ENCODE measurements around the gene FAM78A. TPM values are rescaled to one million over a fixed set of nuclear protein-coding genes. Genes with fewer than 3 reads are reported as not detected.

The FAM78A gene
- total RNA-seq, 4 donors from 2014 or later, result 1.00 to 3.4 (median 2.2) TPM

GRCh38 chr9:131312246-131312645 is 35.9 kb upstream of the FAM78A start:
- TF ChIP-seq CTCF (IDR thresholded peaks at IDR 0.05) (no peak), EP300 (IDR thresholded peaks at IDR 0.05; ENCODE audit: low read depth) (no peak), POLR2A (IDR thresholded peaks at IDR 0.05) (no peak), POLR2AphosphoS5 (IDR thresholded peaks at IDR 0.05) (no peak)
- intact Hi-C loops (cut with DNase I; ENCODE audit: low total_unique reads), result no loop called here
- Histone ChIP-seq H3K36me3 (no peaks in the 10 kb centered on the region), H3K4me1 (peaks cover 0 to 7% (median 3%) of the 10 kb centered on the region in 4 donors), H3K27me3 (no peaks in the 10 kb centered on the region), H3K9me3 (no peaks in the 10 kb centered on the region), H3K27ac (no peak overlapping the region), H3K4me3 (no peak overlapping the region)
- whole genome bisulfite sequencing, 2 donors (ENCODE audit: low coverage in 1 of 2), result 73 to 76% methylated on average over 6 to 9 of the region's 9 CpGs
- no peak for DNase-seq
- in situ Hi-C loops (cut with MboI; ENCODE audit: low pct_ligation_motif_present in 1 of 4, low pct_unique_long_range_greater_than_20kb in 1 of 4, low sequenced_read_pairs in 3 of 4), result no loop called here

GRCh38 chr9:131310833-131311554 is 34.7 kb upstream of the FAM78A start:
- TF ChIP-seq POLR2A (IDR thresholded peaks at IDR 0.05), result no peak
- no peak for TF ChIP-seq POLR2AphosphoS5 (IDR thresholded peaks at IDR 0.05)
- no peak for TF ChIP-seq EP300 (IDR thresholded peaks at IDR 0.05; ENCODE audit: low read depth)
- TF ChIP-seq CTCF (IDR thresholded peaks at IDR 0.05), result no peak
- Histone ChIP-seq H3K4me1 (peaks cover 0 to 7% (median 3%) of the 10 kb centered on the region in 4 donors), H3K27ac (no peak overlapping the region), H3K36me3 (no peaks in the 10 kb centered on the region), H3K9me3 (no peaks in the 10 kb centered on the region), H3K27me3 (no peaks in the 10 kb centered on the region), H3K4me3 (no peak overlapping the region)
- in situ Hi-C loops (cut with MboI; ENCODE audit: low pct_ligation_motif_present in 1 of 4, low pct_unique_long_range_greater_than_20kb in 1 of 4, low sequenced_read_pairs in 3 of 4), result no loop called here
- 34% methylated on average over 20 of the region's 20 CpGs; no CpG with 5 or more reads in 1 of the 2 donors for WGBS, 2 donors (ENCODE audit: low coverage in 1 of 2)
- intact Hi-C loops (cut with DNase I; ENCODE audit: low total_unique reads), result no loop called here
- DNase-seq, result peak; percentile 29

GRCh38 chr9:131309530-131310276 is 33.4 kb upstream of the FAM78A start:
- Histone ChIP-seq H3K27me3 (no peaks in the 10 kb centered on the region), H3K4me1 (peaks cover 0 to 7% (median 3%) of the 10 kb centered on the region in 4 donors), H3K4me3 (no peak overlapping the region), H3K36me3 (no peaks in the 10 kb centered on the region), H3K9me3 (no peaks in the 10 kb centered on the region), H3K27ac (no peak overlapping the region)
- WGBS, 2 donors (ENCODE audit: low coverage in 1 of 2), result 87% methylated on average over 18 of the region's 18 CpGs; no CpG with 5 or more reads in 1 of the 2 donors
- no peak for DNase-seq
- in situ Hi-C loops (cut with MboI; ENCODE audit: low pct_ligation_motif_present in 1 of 4, low pct_unique_long_range_greater_than_20kb in 1 of 4, low sequenced_read_pairs in 3 of 4) (no loop called here), intact Hi-C loops (cut with DNase I; ENCODE audit: low total_unique reads) (no loop called here)
- TF ChIP-seq EP300 (IDR thresholded peaks at IDR 0.05; ENCODE audit: low read depth) (no peak), POLR2A (IDR thresholded peaks at IDR 0.05) (no peak), CTCF (IDR thresholded peaks at IDR 0.05) (no peak), POLR2AphosphoS5 (IDR thresholded peaks at IDR 0.05) (no peak)

GRCh38 chr9:131308906-131309529 is 32.7 kb upstream of the FAM78A start:
- in situ Hi-C loops (cut with MboI; ENCODE audit: low pct_ligation_motif_present in 1 of 4, low pct_unique_long_range_greater_than_20kb in 1 of 4, low sequenced_read_pairs in 3 of 4) (no loop called here), intact Hi-C loops (cut with DNase I; ENCODE audit: low total_unique reads) (no loop called here)
- Histone ChIP-seq H3K27ac (no peak overlapping the region), H3K9me3 (no peaks in the 10 kb centered on the region), H3K4me3 (no peak overlapping the region), H3K27me3 (no peaks in the 10 kb centered on the region), H3K4me1 (peaks cover 0 to 7% (median 3%) of the 10 kb centered on the region in 4 donors), H3K36me3 (no peaks in the 10 kb centered on the region)
- DNase-seq, result no peak
- TF ChIP-seq POLR2A (IDR thresholded peaks at IDR 0.05), result no peak
- TF ChIP-seq CTCF (IDR thresholded peaks at IDR 0.05), result no peak
- TF ChIP-seq POLR2AphosphoS5 (IDR thresholded peaks at IDR 0.05), result no peak
- TF ChIP-seq EP300 (IDR thresholded peaks at IDR 0.05; ENCODE audit: low read depth), result no peak
- 79% methylated on average over 17 of the region's 17 CpGs; no CpG with 5 or more reads in 1 of the 2 donors for WGBS, 2 donors (ENCODE audit: low coverage in 1 of 2)

Data from transverse colon (tissue), 4 donors.